Activated CD4-positive, alpha-beta T cell treated with anti-CD3 and anti-CD28 coated beads for 1 hour (primary cell): ENCODE measurements around the gene CACUL1.
"Not testable (repeated sequence)": the region's sequence is repeated elsewhere in the genome, so short reads cannot be mapped to it uniquely, and the experiment has no call there.

ENCODE experiments used
- DNase-seq: peaks from one replicate; pipeline ENCODE4 v3.0.0-alpha.2; 2020

The CACUL1 gene

DNA sequence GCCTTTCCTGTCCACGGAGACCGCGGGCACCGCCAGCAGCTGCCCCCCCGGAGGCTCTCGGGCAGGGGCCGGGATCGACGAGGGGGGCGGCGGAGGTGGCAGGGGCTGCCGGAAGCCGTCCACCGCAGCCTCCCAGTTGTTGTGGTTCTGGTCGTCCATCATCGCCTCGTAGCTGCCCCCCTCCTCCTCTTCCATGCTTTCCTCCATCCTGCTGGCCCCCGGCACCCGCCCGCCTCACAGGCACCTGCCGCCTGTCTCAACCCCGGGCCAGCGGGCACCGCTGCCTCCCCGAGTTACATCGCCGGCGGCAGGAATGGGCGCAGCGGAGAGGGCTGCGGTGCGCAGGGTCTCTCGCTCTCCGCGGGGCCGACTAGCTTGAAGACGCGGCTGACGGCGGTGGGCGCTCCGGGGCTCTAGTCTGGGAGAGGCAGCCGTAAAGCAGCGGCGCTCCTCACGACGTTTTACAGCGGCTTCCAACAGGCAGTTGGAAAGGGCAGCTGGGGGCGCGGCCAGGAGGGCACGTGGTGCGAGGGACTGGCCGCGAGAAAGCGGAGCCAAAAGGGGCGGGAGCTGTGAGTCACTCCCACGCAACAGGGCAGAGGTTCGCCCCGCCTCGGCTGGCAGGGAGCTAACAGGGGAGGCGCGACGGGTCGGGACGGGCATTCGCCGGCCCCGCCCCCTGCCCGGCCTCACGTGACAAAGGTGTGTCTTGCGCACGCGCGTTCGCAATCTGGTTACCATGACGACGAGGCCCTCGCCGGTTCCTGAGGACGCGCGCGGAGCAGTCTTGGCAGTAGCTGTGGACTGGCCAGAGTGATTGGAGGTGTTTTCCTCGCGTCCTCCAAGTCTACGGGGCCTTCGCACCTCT, at the start of gene CACUL1:
Gene CACUL1 (minus strand): TSS at position 415 of the 868 bp plus-strand sequence. CDS start 208 bp downstream, at position 207.
- DNase-seq, result peak; percentile 100

DNA sequence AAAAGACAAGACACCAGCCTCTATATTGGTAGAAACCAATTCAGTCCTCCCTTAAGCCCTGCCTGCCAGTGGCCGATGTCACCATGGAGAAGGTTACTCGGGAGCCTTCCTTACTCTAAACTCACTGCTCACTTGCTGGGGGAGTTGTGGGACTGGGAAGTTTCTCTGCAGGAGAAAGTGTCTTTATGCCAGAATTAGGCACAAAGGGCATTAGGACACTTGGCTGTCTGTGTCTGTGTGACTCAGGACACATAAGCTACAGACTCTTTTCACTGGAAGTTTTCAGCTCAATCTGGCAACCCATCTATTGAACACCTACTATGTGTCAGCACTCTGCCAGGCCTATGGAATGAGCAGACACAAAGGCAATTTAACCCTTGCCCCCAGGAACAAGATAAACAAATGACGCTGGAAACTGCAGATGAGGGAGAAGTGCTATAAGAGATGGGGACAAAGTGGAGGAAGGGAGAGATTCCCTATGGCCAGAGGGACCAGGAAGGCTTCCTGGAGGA, 49.5 kb upstream of the CACUL1 start:
- no peak for DNase-seq

DNA sequence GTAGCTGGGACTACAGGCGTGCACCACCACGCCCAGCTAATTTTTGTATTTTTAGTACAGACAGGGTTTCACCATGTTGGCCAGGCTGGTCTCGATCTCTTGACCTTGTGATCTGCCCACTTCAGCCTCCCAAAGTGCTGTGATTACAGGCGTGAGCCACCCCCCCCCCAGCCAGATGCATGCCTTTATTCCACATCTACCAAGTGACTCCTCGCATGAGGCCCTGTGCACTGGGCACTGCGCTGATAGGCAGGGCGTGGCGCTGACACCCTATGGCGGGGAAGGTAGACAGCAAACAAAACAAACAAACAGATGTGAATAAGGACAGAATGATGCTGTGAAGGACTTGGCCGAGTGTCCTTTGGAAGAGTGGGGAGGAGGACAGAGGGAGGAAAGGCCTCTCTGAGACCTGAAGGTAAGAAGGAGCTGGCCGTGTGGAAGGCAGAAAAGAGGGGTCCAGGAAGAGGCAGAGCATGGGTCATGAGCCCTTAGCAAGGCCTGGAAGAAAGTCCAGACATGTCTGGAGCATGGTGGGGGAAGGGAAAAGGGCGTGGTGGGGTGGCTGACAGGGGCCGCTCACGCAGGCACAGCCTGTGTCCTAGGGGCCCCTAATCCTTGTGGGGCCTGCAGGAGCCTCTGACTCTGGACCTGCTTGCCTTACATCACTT, 47.5 kb upstream of the CACUL1 start:
- DNase-seq, result no peak

DNA sequence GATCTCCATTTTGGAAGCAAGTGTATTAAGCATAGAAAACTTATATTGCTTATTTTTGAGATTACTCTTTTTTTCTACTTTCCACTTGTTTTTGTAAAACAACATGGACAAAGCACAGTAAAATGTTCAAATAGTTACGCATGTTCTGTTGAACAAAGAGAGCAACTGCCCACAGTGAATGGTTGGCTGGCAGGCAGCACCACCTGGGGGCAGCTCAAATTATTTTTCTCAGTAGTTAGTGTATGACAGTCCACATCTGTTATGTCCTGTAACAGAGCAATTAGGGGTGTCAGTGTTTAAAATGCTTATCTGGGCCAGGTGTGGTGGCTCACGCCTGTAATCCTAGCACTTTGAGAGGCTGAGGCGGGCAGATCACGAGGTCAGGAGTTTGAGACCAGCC, 46.1 kb upstream of the CACUL1 start:
- no peak for DNase-seq

DNA sequence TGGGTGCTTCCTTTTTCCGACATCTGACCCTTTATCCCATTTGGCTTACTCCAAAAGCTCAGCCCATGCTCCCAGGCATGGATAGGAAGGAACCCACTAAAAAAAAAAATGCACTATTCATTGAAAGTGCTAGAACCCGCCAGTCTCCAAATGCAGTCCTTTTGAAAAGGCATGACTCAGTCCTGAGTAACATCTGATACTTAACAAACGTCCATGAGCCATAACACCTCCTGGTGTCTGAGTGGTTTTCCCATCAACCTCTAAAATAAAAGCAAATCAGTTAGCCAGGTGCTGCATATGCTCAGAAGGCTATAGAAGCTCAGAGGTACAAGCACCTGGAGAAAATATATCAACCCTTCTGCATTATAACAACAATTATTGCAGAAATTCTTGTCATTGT, 45.0 kb upstream of the CACUL1 start:
- DNase-seq, result no peak

DNA sequence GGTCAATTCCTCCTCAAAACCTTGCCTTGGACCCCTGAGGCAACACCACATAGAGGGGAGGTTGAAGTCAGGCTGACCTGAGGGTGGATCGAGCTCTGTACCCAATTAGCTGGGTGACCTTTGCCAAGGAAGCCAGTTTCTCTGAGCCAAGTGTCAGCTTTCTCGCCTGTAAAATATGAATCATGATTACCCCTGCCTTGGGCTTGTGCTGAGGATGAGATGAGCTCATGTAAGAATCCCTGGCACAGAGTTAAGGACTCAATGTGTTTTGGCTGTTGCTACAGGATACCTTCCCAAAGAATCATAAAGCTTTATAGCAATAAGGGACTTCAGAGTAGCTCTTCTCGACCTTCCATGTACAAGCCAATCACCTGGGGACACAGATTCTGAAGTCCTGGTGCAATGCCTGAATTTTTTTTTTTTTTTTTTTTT, 43.5 kb upstream of the CACUL1 start:
- DNase-seq, result no peak

DNA sequence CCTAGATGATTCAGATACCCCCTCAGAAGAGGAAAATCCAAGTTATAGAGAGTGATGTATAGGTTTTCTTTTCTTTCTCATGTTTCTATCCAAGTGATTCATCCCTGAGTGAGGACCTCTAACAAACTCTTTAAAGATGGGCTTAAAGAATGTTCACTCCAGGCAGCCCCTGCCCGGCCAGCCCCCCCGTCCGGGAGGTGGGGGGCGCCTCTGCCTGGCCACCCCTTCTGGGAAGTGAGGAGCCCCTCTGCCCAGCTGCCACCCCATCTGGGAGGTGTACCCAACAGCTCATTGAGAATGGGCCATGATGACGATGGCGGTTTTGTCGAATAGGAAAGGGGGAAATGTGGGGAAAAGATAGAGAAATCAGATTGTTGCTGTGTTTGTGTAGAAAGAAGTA, 40.2 kb upstream of the CACUL1 start:
- not testable (repeated sequence) for DNase-seq

DNA sequence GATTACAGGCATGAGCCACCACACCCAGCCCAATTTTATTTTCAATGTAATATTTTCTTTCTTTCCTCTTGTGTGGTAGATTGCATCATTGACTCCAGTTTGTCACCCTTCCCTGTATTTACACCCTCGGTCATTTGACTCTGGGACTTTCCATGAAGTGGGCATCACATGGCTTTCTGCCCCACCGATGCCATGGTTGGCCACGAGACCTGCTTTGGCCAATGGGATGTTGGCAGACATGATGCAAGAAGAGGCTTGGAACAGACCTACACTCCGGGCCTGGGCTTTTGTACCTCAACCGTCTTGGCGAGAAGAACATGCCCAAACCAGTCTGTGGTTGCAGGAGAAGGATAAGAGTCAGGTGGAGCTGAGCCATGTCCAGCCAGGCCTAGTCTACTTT, 38.8 kb upstream of the CACUL1 start:
- no peak for DNase-seq

DNA sequence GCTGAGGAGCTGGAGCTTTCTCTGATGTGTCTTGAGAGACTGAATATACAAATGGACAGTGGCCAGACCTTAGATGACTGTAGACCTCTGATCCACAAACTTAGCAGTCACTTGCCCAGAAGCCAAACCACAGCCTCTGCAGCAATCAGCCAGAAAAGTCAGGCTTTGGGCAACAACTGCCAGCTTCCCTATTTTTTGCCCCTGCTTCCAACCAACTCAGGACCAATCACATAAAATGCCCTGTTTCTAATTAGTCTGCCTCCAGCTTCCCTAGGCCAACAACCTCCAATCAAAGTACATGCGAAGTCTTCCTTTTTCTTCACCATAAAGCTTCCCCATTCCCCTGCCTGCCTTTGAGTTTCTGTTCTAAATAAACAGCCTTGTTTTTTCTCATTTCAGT, 37.8 kb upstream of the CACUL1 start:
- no peak for DNase-seq

DNA sequence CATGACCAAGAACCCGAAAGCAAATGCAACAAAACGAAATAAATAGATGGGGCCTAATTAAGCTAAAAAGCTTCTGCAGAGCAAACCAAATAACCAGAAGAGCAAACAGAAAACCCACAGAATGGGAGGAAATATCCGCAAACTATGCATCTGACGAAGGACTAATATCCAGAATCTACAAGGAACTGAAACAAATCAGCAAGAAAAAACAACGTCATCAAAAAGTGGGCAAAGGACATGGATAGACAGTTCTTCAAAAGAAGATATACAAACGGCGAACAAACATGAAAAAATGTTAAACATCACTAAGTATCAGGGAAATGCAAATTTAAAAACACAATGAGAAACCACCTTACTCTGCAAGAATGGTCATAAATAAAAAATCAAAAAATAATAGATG, 35.3 kb upstream of the CACUL1 start:
- no peak for DNase-seq

DNA sequence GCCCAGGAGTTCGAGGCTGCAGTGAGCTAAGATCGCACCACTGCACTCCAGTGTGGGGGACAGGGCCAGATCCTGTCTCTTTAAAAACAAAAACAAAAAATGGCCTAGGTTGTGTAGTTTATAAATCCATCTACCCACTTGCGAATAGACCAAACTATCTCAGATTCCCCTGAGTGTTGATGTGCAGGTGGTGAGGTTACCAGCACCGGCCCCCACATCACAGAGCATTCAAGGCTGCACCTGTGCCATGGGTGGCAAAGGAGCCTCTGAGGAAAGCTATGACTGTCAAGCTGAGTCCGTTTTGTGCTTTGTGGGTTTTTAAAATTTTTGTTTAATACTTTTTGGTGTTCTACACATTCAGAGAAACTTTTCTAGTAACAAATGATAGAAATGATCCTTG, 30.8 kb upstream of the CACUL1 start:
- no peak for DNase-seq

DNA sequence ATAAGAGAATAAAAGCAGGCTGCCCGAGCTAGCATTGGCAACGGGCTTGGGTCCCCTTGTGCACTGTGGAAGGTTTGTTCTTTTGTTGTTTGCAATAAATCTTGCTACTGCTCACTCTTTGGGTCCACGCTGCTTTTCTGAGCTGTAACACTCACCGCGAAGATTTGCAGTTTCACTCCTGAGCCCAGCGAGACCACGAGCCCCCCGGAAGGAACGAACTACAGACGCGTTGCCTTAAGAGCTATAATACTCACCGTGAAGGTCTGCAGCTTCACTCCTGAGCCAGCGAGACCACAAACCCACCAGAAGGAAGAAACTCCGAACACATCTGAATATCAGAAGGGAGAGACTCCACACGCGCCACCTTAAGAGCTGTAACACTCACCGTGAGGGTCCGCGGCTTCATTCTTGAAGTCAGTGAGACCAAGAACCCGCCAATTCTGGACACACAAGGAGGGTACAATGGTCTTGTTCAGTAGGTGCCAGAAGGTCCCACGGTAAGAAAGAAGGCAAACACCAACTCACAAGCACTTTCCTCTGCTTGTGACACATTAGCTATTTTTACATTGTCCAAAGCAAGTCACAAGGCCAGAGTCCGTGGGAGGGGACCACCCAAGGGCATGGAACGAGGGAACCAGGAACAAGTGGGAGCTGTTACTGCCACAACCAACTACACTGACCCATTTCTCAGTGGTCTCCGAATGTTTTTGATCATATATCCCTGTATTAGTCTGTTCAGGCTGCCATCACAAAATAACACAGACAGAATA, 29.2 kb upstream of the CACUL1 start:
- no peak for DNase-seq

DNA sequence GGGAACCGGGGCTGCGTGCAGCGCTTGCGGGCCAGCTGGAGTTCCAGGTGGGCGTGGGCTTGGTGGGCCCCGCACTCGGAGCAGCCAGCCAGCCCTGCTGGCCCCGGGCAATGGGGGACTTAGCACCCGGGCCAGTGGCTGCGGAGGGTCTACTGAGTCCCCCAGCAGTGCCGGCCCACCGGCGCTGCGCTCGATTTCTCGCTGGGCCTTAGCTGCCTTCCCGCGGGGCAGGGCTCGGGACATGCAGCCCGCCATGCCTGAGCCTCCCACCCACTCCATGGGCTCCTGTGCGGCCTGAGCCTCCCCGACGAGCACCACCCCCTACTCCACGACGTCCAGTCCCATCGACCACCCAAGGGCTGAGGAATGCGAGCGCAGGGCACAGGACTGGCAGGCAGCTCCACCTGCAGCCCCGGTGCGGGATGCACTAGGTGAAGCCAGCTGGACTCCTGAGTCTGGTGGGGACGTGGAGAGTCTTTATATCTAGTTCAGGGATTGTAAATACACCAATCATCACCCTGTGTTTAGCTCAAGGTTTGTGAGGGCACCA, 28.2 kb upstream of the CACUL1 start:
- DNase-seq, result not testable (repeated sequence)

DNA sequence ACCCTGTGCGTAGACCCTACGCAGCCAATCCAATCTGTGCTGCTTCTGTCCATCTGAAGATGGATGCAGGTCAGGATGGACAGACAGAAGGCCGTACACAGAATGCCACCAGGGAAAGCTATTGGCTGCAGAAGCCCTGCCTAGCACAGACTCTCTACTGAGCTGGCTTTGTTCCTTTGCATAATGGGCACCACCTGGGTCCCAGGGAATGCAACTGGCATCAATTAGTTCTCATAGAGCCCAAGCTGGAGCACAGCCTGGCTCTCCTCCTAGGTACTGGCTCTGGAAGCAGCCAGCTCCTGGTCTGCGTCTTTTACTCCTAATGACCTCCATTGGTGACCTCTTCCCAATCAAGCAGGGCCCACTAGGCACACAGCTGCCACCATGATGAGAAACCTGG, 26.8 kb upstream of the CACUL1 start:
- DNase-seq, result no peak

DNA sequence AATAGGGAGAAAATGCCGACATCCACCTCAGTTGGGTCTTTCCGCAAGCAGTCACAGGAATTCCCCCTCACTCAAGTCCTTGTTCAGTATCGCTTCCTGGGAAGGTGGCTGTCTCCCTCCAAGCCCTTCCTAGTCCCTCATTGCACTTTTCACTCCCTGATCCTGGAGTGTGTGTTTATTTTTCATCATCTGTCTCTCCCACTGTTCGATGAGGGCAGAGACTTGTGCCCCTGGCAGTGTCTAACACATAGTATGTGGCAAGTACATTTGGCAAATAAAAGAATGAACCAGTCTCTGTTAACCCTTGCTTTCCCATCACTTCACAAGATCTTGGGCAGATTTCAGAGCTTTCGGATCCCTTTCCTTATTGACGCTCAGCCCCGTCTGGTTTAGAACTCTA, 24.0 kb upstream of the CACUL1 start:
- DNase-seq, result no peak

DNA sequence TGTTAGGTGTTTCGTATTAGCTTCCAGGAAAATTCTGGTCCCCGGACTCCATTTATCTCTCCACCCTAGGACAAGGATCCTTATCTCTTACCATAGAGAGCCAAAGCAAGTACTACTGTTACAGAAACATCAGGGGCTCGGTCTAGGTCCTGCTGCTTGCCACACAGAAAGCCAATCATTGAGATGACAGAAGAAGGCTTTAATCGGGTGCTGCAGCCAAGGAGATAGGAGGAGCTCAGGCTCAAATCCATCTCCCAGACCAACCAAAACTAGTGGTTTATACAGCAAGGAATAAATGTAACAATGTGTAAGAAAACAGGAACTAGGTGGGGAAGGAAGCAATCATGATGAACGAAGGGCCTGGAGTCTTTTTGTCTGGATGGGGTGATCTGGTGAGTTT, 22.2 kb upstream of the CACUL1 start:
- DNase-seq, result no peak

DNA sequence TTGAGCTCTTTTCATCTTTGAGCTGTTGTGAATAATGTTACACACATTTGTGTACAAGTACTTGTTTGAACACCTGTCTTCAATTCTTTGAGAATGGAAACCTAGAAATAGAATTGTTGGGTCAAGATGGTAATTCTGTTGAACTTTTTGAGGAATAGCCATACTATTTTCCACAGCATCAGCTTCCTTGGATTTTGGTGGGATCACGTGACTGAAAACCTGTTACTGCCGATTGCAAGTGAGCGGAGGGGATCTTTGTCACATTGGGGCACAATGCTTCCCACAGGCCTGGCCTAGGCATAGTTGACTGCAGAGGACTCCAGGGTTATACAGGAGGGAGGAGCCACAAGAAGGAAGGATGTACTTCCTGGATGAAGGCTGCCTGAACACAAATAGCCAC, 21.3 kb upstream of the CACUL1 start:
- DNase-seq, result no peak

DNA sequence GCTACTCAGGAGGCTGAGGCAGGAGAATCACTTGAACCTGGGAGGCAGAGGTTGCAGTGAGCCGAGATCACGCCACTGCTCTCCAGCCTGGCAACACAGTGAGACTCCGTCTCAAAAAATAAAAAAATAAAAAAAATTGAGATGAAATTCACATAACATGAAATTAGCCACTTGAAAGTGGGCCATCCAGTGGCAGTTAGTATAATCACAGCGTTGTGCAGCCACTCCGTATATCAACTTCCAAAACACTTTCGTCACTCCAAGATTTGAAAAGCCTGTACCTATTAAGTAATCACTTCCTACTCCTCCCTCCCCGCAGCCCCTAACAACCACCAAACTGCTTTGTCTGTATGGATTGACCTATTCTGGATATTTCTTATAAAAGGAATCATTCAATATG, 20.7 kb upstream of the CACUL1 start:
- no peak for DNase-seq

DNA sequence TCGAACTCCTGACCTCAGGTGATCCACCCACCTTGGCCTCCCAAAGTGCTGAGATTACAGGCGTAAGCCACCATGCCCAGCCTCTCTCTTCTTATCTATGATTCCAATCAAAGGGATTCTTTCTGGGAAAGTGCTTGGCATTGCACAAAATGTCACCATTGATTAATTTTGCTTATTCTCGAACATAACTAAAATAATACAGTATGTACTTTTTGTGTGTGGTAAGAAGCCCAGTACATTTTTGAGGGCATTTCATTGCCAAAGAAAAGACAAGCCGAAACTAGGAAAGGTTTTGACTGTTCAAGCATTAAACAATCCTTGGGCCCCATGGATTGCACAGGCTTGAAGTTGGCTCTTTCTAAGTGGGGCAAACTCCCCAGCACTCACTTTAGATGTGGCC, 18.3 kb upstream of the CACUL1 start:
- DNase-seq, result no peak

DNA sequence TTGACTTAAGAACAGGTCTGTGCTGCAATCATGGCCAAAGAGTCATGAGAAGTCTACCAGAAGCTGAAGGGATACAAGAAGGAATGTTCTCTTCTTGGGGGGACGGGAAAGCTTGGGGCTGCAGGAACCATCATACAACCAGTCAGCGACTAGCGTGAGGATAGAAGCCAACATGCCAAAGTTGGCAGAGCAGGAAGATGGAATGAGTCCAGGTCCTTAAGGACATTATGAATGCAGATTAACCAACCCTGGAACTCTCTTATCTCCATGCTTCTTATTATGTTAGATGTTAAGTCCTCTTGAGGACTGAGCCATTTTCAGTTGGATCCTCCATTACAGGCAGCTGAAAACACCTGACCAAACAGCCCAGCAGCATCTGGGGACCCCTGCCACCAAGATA, 17.2 kb upstream of the CACUL1 start:
- no peak for DNase-seq

DNA sequence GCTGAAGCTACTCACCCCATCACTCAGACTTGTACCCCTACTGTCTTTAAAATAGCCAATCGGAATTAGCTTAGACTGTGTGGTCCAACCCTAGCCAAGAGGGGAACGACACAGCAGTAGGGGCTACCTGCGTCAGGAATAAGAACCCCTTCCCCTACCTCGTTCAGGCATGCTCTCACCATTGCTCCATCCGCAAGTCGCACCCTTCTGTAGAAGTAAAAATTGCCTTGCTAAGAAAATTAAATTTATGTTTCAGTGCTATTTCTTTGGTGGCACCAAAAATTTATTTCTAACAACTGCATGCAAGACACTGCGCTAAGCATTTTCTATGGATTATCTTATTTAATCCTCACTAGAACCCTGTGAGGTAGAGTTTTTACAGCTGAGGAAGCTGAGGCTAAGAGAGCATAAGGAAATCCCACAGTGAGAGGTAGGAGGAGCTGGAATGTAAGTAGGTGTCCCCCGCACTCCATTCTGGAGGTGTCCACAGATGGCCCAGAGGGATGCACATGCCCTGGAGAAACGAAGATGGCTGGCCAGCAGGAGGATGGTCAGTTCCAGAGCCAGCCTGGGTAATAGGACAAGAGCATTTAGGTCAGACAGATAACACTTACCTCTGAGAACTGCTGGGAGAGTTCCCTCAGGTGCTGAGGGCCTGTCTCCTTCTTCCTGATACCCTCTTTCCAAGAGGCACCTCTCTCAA, 15.3 kb upstream of the CACUL1 start:
- DNase-seq, result no peak
